GM12878 (cell line): ENCODE results near the gene NFU1. TPM values are rescaled to one million over a fixed set of nuclear protein-coding genes. Genes with fewer than 3 reads are reported as not detected.
"Not testable (repeated sequence)": the region's sequence is repeated elsewhere in the genome, so short reads cannot be mapped to it uniquely, and the experiment has no call there.

Source experiments
- ATAC-seq: fragments of 200-7000 bp; cut with Tn5 transposase; 3 replicates; pipeline ENCODE4 v1.9.1; 2020; ENCODE audit warnings: mild to moderate bottlenecking, moderate library complexity
- BruUV-seq: library from RNA; stranded (reverse); fragments of 400-500 nt; replicated peaks from 2 replicates; lab custom pipeline; 2021; lab: Mats Ljungman, UMichigan
- CTCF ChIA-PET: fragments of 300-600 bp; sonication (Branson Sonifier 250); formaldehyde crosslinking; extraction: SDS; loops from one replicate; lab custom pipeline; 2021; ENCODE audit warnings: inconsistent platforms; lab: Yijun Ruan, JAX
- POLR2A ChIA-PET: fragments of 350-600 bp; formaldehyde crosslinking; extraction: SDS; loops from one replicate; lab custom pipeline; 2021; ENCODE audit warnings: inconsistent platforms; lab: Charles Lee
- RAD21 ChIA-PET: fragments of 300-600 bp; sonication (Branson Sonifier 250); formaldehyde crosslinking; loops from one replicate; lab custom pipeline; 2023; ENCODE audit warnings: antibody characterized with exemption; ENCODE audit not compliant: unreplicated experiment; lab: Charles Lee
- SMC1A ChIA-PET: fragments of 300-600 bp; sonication (Branson Sonifier 250); formaldehyde crosslinking; loops from one replicate; lab custom pipeline; 2023; ENCODE audit not compliant: unreplicated experiment, uncharacterized antibody; lab: Charles Lee
- DNase-seq: peaks from one replicate; pipeline ENCODE4 v3.0.0-alpha.2; 2011; ENCODE audit warnings: low read depth, low spot score
- FAIRE-seq: peaks from 3 replicates; lab custom pipeline; 2011; peaks lifted over from hg19 to GRCh38; lab: Jason Lieb, UNC
- H2AFZ ChIP-seq: 2 replicates; pipeline ENCODE4 v1.6.0; 2011; ENCODE audit warnings: low read depth, low read length, control low read depth; ENCODE audit not compliant: control insufficient read depth
- H3K27ac ChIP-seq: 2 replicates; pipeline ENCODE4 v1.5.1; 2011; ENCODE audit warnings: control low read depth; ENCODE audit not compliant: control insufficient read depth, insufficient read depth
- H3K27me3 ChIP-seq, 2 experiments: replicated peaks in 1 of 2; 2 replicates each; pipeline versions ENCODE4 v1.6.0 to v1.6.1; 2011; ENCODE audit warnings: low read length in 1 of 2; ENCODE audit not compliant: control insufficient read depth in 2 of 2, insufficient read depth in 2 of 2
- H3K36me3 ChIP-seq, 2 experiments: 2 replicates each; pipeline ENCODE4 v1.5.1; 2011; ENCODE audit warnings: low read length in 1 of 2; ENCODE audit not compliant: control insufficient read depth in 2 of 2, insufficient read depth in 2 of 2
- H3K4me1 ChIP-seq: 2 replicates; pipeline ENCODE4 v1.6.1; 2011; ENCODE audit warnings: mild to moderate bottlenecking, low read length, moderate library complexity, mixed read lengths; ENCODE audit not compliant: control insufficient read depth, insufficient read depth
- H3K4me2 ChIP-seq: 2 replicates; pipeline ENCODE4 v1.6.0; 2011; ENCODE audit warnings: control low read depth; ENCODE audit not compliant: control insufficient read depth, insufficient read depth
- H3K4me3 ChIP-seq: fragments of 200-600 bp; sonication (generic); 2 replicates; pipeline ENCODE4 v1.5.1; 2016
- H3K79me2 ChIP-seq: 2 replicates; pipeline ENCODE4 v1.6.0; 2011; ENCODE audit warnings: low read length; ENCODE audit not compliant: control insufficient read depth, insufficient read depth
- H3K9ac ChIP-seq: 2 replicates; pipeline ENCODE4 v1.8.0; 2011; ENCODE audit warnings: low read length, control low read depth, mixed read lengths; ENCODE audit not compliant: control insufficient read depth, insufficient read depth
- H3K9me3 ChIP-seq: replicated peaks from 3 replicates; pipeline ENCODE4 v1.5.1; 2011; ENCODE audit warnings: mild to moderate bottlenecking, low read length; ENCODE audit not compliant: control insufficient read depth, insufficient read depth
- H4K20me1 ChIP-seq: 2 replicates; pipeline ENCODE4 v1.6.0; 2011; ENCODE audit not compliant: control insufficient read depth, insufficient read depth
- BMI1 ChIP-seq: fragments of 450-650 bp; IDR thresholded peaks from 2 replicates; pipeline ENCODE4 v1.6.1; 2016; ENCODE audit warnings: mild to moderate bottlenecking, moderate library complexity, borderline replicate concordance
- CHD1 ChIP-seq: IDR thresholded peaks from 2 replicates; pipeline ENCODE4 v1.6.1; 2012; ENCODE audit warnings: low read depth, low read length, improper control_type of control experiment
- EP300 ChIP-seq, 2 experiments: fragments of 150-350 bp in 1 of 2; IDR thresholded peaks; 2 replicates each; pipeline ENCODE4 v1.6.1; 2011 to 2012; ENCODE audit warnings: low read depth in 2 of 2, low read length in 2 of 2, borderline replicate concordance in 1 of 2, improper control_type of control experiment in 1 of 2, inconsistent platforms in 1 of 2; ENCODE audit not compliant: control insufficient read depth in 1 of 2
- JUND ChIP-seq: IDR thresholded peaks from 2 replicates; pipeline ENCODE4 v1.6.1; 2012; ENCODE audit warnings: low read depth, mild to moderate bottlenecking, low read length, improper control_type of control experiment, moderate library complexity
- RFX5 ChIP-seq: IDR thresholded peaks from 2 replicates; pipeline ENCODE4 v1.6.1; 2011; ENCODE audit warnings: low read depth, low read length, improper control_type of control experiment
- WGBS: methylation state at CpG from one replicate; pipeline ENCODE4 v1.1.6; 2016; ENCODE audit warnings: low lambda C conversion rate; ENCODE audit not compliant: insufficient replicate concordance, insufficient coverage; ENCODE audit errors: missing lambda C conversion rate; 5-methylcytosine and 5-hydroxymethylcytosine counted together
- in situ Hi-C: fragments of 300-500 bp; cut with MboI; formaldehyde crosslinking; loops from 9 replicates; pipeline ENCODE4 v1.14.3; 2018; ENCODE audit warnings: mixed read lengths
- intact Hi-C: fragments of 100-400 bp; cut with micrococcal nuclease; formaldehyde crosslinking; loops from one replicate; pipeline ENCODE4 v1.14.2; 2022; ENCODE audit not compliant: unreplicated experiment
- polyA plus RNA-seq, 11 experiments: library from polyadenylated mRNA; depleted of rRNA in 4 of 11; unstranded in 6 of 11; stranded (reverse) in 5 of 11; fragments of >200 nt; fragmentation: Nextera tagmentation in 4 of 11; fragmentation: Illumina TruSeq in 1 of 11; extraction: Ambion mirVana in 4 of 11; extraction: Trizol in 1 of 11; gene quantifications; 1 replicate in 1 of 11; 2 replicates in 10 of 11; pipeline versions ENCODE4 v1.2.1 to v1.2.3, GENCODE V29; 2011 to 2016; ENCODE audit warnings: inconsistent platforms in 2 of 11, missing spikeins in 2 of 11, low read depth in 1 of 11
- total RNA-seq, 4 experiments: library from RNA; depleted of rRNA in 3 of 4; stranded (reverse); fragments of >200 nt in 3 of 4; fragmentation: Illumina TruSeq in 1 of 4; extraction: Trizol in 1 of 4; gene quantifications; 2 replicates each; pipeline versions ENCODE4 v1.2.1 to v1.2.3, GENCODE V29; 2013 to 2021
- TF ChIP-seq, protein P1 (sequence below): IDR thresholded peaks from 2 replicates; pipeline ENCODE4 v1.6.1; 2012; ENCODE audit warnings: low read depth, low read length, improper control_type of control experiment
- TF ChIP-seq, protein P2 (sequence below): IDR thresholded peaks from 2 replicates; pipeline ENCODE4 v1.6.1; 2012; ENCODE audit warnings: mild to moderate bottlenecking, low read depth, low read length

Gene NFU1
- total and polyA plus RNA-seq, 10 of the 15 experiments (the other 5 are each of a cell fraction or from before 2014, with no cell fraction given) = 27.3 to 86.0 (median 41.5) TPM

DNA sequence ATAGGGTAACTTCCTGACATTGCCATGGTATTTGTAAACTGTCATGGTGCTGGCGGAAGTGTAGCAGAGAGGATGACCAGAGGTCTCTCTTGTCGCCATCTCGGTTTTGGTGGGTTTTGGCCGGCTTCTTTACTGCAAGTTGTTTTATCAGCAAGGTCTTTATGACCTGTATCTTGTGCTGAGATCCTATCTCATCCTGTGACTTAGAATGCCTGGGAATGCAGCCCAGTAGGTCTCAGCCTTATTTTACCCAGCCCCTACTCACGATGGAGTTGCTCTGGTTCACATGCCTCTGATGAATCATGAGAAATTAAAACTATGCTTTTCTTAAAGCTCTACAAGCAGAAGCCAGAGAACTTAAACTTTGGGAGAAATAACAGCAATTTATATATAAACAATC, 12.7 kb upstream of the NFU1 start:
- BruUV-seq = no TSS peak
- ChIA-PET CTCF (no interaction called here), SMC1A (interaction anchor here (0.6 kb wide), 1 partner anchor 12 kb away, joined by 3 read pairs; the partner anchor contains the start of gene NFU1), POLR2A (no interaction called here), RAD21 (no interaction called here)
- no peaks in the 10 kb centered on the region for H3K36me3 ChIP-seq
- FAIRE-seq (no peak), ATAC-seq (no peak), DNase-seq (no peak)
- no peaks in the 10 kb centered on the region for H3K79me2 ChIP-seq
- no peak overlapping the region for H3K9ac ChIP-seq
- H3K4me1 ChIP-seq = peaks cover 9% of the 10 kb centered on the region; the same call in 1 of the 2 replicates
- no peak overlapping the region for H3K27ac ChIP-seq
- H3K27me3 ChIP-seq = no peaks in the 10 kb centered on the region
- H2AFZ ChIP-seq = no peak overlapping the region
- in situ Hi-C loops = no loop called here
- H4K20me1 ChIP-seq = no peaks in the 10 kb centered on the region
- intact Hi-C loops = no loop called here
- no peak overlapping the region for H3K4me3 ChIP-seq
- WGBS = 85% methylated on average over 5 of the region's 5 CpGs
- no peak overlapping the region for H3K4me2 ChIP-seq
- no peaks in the 10 kb centered on the region for H3K9me3 ChIP-seq
- TF ChIP-seq, protein P1, sequence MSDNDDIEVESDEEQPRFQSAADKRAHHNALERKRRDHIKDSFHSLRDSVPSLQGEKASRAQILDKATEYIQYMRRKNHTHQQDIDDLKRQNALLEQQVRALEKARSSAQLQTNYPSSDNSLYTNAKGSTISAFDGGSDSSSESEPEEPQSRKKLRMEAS = no peak
- TF ChIP-seq BMI1 (no peak), EP300 (IDR thresholded peaks at IDR 0.05; ENCODE audit: borderline replicate concordance in 1 of 2, control insufficient read depth in 1 of 2, low read depth in 2 of 2, low read length in 2 of 2) (no peak), JUND (no peak), RFX5 (no peak), CHD1 (no peak)
- TF ChIP-seq, protein P2, sequence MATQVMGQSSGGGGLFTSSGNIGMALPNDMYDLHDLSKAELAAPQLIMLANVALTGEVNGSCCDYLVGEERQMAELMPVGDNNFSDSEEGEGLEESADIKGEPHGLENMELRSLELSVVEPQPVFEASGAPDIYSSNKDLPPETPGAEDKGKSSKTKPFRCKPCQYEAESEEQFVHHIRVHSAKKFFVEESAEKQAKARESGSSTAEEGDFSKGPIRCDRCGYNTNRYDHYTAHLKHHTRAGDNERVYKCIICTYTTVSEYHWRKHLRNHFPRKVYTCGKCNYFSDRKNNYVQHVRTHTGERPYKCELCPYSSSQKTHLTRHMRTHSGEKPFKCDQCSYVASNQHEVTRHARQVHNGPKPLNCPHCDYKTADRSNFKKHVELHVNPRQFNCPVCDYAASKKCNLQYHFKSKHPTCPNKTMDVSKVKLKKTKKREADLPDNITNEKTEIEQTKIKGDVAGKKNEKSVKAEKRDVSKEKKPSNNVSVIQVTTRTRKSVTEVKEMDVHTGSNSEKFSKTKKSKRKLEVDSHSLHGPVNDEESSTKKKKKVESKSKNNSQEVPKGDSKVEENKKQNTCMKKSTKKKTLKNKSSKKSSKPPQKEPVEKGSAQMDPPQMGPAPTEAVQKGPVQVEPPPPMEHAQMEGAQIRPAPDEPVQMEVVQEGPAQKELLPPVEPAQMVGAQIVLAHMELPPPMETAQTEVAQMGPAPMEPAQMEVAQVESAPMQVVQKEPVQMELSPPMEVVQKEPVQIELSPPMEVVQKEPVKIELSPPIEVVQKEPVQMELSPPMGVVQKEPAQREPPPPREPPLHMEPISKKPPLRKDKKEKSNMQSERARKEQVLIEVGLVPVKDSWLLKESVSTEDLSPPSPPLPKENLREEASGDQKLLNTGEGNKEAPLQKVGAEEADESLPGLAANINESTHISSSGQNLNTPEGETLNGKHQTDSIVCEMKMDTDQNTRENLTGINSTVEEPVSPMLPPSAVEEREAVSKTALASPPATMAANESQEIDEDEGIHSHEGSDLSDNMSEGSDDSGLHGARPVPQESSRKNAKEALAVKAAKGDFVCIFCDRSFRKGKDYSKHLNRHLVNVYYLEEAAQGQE = no peak

DNA sequence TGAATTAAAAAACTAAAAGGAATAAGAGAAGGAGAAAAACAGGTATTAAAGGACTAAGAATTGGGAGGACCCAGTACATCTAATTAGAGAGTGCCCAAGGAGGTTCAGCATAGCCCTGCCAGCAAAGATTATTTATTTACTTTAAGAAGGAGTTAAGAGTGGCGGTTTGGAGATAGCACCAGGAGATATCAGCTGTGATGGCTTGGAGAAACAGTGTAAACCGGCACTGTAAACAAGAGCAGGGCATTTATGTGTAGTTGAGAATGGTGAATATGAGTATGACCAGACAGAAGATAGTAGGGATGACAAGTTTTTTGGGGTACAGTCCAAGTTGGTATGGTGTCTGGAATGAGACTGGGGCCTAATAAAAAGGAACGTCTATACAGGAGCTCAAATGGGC, 6.4 kb upstream of the NFU1 start:
- H3K36me3 ChIP-seq, H3K27me3 ChIP-seq, SMC1A ChIA-PET, in situ Hi-C loops, H3K27ac ChIP-seq, H3K9ac ChIP-seq, H2AFZ ChIP-seq, H3K79me2 ChIP-seq, H3K9me3 ChIP-seq, H3K4me2 ChIP-seq, POLR2A ChIA-PET, FAIRE-seq, H3K4me1 ChIP-seq, H4K20me1 ChIP-seq, RAD21 ChIA-PET, DNase-seq, intact Hi-C loops, BruUV-seq, ATAC-seq, H3K4me3 ChIP-seq: not testable (repeated sequence)
- CTCF ChIA-PET = interaction anchor here (0.7 kb wide), 1 partner anchor 681 kb away, joined by 3 read pairs; no protein-coding TSS in a partner anchor
- WGBS = 99% methylated on average over 3 of the region's 3 CpGs
